A549 (cell line): ENCODE results near the gene TRAPPC12. TPM values are rescaled to one million over a fixed set of nuclear protein-coding genes. Genes with fewer than 3 reads are reported as not detected.

Experiments used
- ATAC-seq, 2 experiments: fragments of 200-7000 bp in 1 of 2; fragments of >200 bp in 1 of 2; cut with Nextera tagmentation in 1 of 2; cut with Tn5 transposase in 1 of 2; 3 replicates each; pipeline versions ENCODE4 v1.8.0 to v1.9.1; 2018 to 2020; ENCODE audit warnings: mild to moderate bottlenecking in 1 of 2, moderate library complexity in 1 of 2
- CTCF ChIA-PET: fragments of 300-600 bp; sonication (Branson Sonifier 250); formaldehyde crosslinking; extraction: SDS; loops from one replicate; lab custom pipeline; 2021; ENCODE audit warnings: antibody characterized with exemption, inconsistent platforms; lab: Yijun Ruan, JAX
- POLR2A ChIA-PET: fragments of 350-600 bp; formaldehyde crosslinking; extraction: SDS; loops from one replicate; lab custom pipeline; 2021; ENCODE audit warnings: antibody characterized with exemption, inconsistent platforms; lab: Yijun Ruan, JAX
- DNase-seq, 2 experiments: peaks; one replicate each; pipeline versions ENCODE4 v3.0.0 to v3.0.0-alpha.2; 2011 to 2016; ENCODE audit warnings: low read depth in 1 of 2, low spot score in 1 of 2
- FAIRE-seq: peaks from 2 replicates; lab custom pipeline; 2011; peaks lifted over from hg19 to GRCh38; lab: Jason Lieb, UNC
- H3K27ac ChIP-seq, 2 experiments: fragments of >200 bp; sonication (Bioruptor Twin); formaldehyde crosslinking; 3 replicates each; pipeline ENCODE4 v1.5.1; 2016 to 2017
- H3K4me1 ChIP-seq: fragments of >200 bp; sonication (Bioruptor Twin); formaldehyde crosslinking; 3 replicates; pipeline ENCODE4 v1.6.1; 2016
- H3K4me2 ChIP-seq: fragments of >200 bp; sonication (Bioruptor Twin); formaldehyde crosslinking; 3 replicates; pipeline ENCODE4 v1.6.1; 2016
- H3K4me3 ChIP-seq: fragments of >200 bp; sonication (Bioruptor Twin); formaldehyde crosslinking; 3 replicates; pipeline ENCODE4 v1.5.1; 2016
- H3K9me3 ChIP-seq: fragments of >200 bp; sonication (Bioruptor Twin); formaldehyde crosslinking; 3 replicates; pipeline ENCODE4 v1.6.1; 2016
- CEBPB ChIP-seq, 2 experiments: fragments of >200 bp in 1 of 2; sonication (Bioruptor Twin) in 1 of 2; formaldehyde crosslinking in 1 of 2; IDR thresholded peaks; 2 replicates each; pipeline ENCODE4 v1.6.1; 2012 to 2016
- CHD2 ChIP-seq: fragments of 150-350 bp; IDR thresholded peaks from 2 replicates; pipeline ENCODE4 v1.6.1; 2014; ENCODE audit warnings: low read length; ENCODE audit not compliant: partially characterized antibody
- CTCF ChIP-seq: fragments of >200 bp; sonication (Bioruptor Twin); formaldehyde crosslinking; IDR thresholded peaks from 3 replicates; pipeline ENCODE4 v1.5.1; 2016
- FOSL2 ChIP-seq, 2 experiments: fragments of 450-650 bp in 1 of 2; fragments of >200 bp in 1 of 2; sonication (Bioruptor Twin) in 1 of 2; formaldehyde crosslinking; IDR thresholded peaks; 2 replicates each; pipeline versions ENCODE4 v1.5.0 to v1.6.1; 2016 to 2020; ENCODE audit warnings: mild to moderate bottlenecking in 1 of 2, moderate library complexity in 1 of 2
- FOXS1 ChIP-seq: fragments of 250-450 bp; sonication (Bioruptor Pico); IDR thresholded peaks from 2 replicates; pipeline ENCODE4 v1.5.0; 2020; ENCODE audit warnings: mild to moderate bottlenecking, moderate library complexity
- HOXB13 ChIP-seq: fragments of 250-450 bp; sonication (Bioruptor Pico); IDR thresholded peaks from 2 replicates; pipeline ENCODE4 v1.5.0; 2020; ENCODE audit warnings: low read depth, mild to moderate bottlenecking, moderate library complexity
- JUN ChIP-seq, 2 experiments: fragments of >200 bp; sonication (Bioruptor Twin); formaldehyde crosslinking; IDR thresholded peaks; 2 replicates in 1 of 2; 3 replicates in 1 of 2; pipeline ENCODE4 v1.6.1; 2016 to 2017
- JUNB ChIP-seq: fragments of >200 bp; sonication (Bioruptor Twin); formaldehyde crosslinking; IDR thresholded peaks from 2 replicates; pipeline ENCODE4 v1.6.1; 2016
- MAX ChIP-seq: IDR thresholded peaks from 2 replicates; pipeline ENCODE4 v1.6.1; 2012
- PHF8 ChIP-seq: fragments of 200-600 bp; sonication (generic); IDR thresholded peaks from 2 replicates; pipeline ENCODE4 v1.6.1; 2016; ENCODE audit warnings: low read depth, mild to moderate bottlenecking, antibody characterized with exemption, moderate library complexity, borderline replicate concordance
- POLR2A ChIP-seq: IDR thresholded peaks from 2 replicates; pipeline ENCODE4 v1.6.1; 2012; ENCODE audit warnings: mild to moderate bottlenecking, low read length
- RAD21 ChIP-seq, 2 experiments: fragments of >200 bp in 1 of 2; sonication (Bioruptor Twin) in 1 of 2; formaldehyde crosslinking in 1 of 2; IDR thresholded peaks in 1 of 2; conservative IDR thresholded peaks in 1 of 2; 2 replicates in 1 of 2; 3 replicates in 1 of 2; pipeline ENCODE4 v1.6.1; 2012 to 2018; ENCODE audit warnings: inconsistent platforms in 1 of 2
- RARB ChIP-seq: fragments of 250-450 bp; sonication (Bioruptor Pico); IDR thresholded peaks from 2 replicates; pipeline ENCODE4 v1.8.0; 2021; ENCODE audit warnings: mild to moderate bottlenecking, moderate library complexity
- RNF2 ChIP-seq: fragments of 200-600 bp; sonication (generic); IDR thresholded peaks from 2 replicates; pipeline ENCODE4 v1.6.1; 2016; ENCODE audit warnings: low read depth, mild to moderate bottlenecking, antibody characterized with exemption, moderate library complexity, borderline replicate concordance
- SMC3 ChIP-seq: fragments of >200 bp; sonication (Bioruptor Twin); formaldehyde crosslinking; IDR thresholded peaks from 3 replicates; pipeline ENCODE4 v1.6.1; 2018; ENCODE audit warnings: inconsistent platforms
- TP53 ChIP-seq: fragments of 250-450 bp; sonication (Bioruptor Pico); IDR thresholded peaks from 2 replicates; pipeline ENCODE4 v1.5.0; 2021; ENCODE audit warnings: mild to moderate bottlenecking, moderate library complexity
- USF2 ChIP-seq: fragments of 450-650 bp; IDR thresholded peaks from 2 replicates; pipeline ENCODE4 v1.6.1; 2014; ENCODE audit warnings: antibody characterized with exemption
- WGBS: methylation state at CpG from one replicate; pipeline ENCODE4 v1.1.6; 2017; ENCODE audit errors: missing lambda C conversion rate; 5-methylcytosine and 5-hydroxymethylcytosine counted together
- polyA plus RNA-seq, 4 experiments: library from polyadenylated mRNA; depleted of rRNA in 3 of 4; stranded (reverse); fragments of >200 nt; fragmentation: RNase III in 1 of 4; extraction: RNeasy Plus Mini Kit Qiagen cat#74134 plus additional on column Dnase treatment in 1 of 4; gene quantifications; 2 replicates in 3 of 4; 3 replicates in 1 of 4; pipeline ENCODE4 v1.2.3, GENCODE V29; 2011 to 2017
- TF ChIP-seq, protein P1 (sequence below): fragments of >200 bp; sonication (Bioruptor Twin); formaldehyde crosslinking; IDR thresholded peaks from 2 replicates; pipeline ENCODE4 v1.6.1; 2016
- TF ChIP-seq, protein P2 (sequence below): fragments of 200-600 bp; sonication (generic); IDR thresholded peaks from 2 replicates; pipeline ENCODE4 v1.6.1; 2016; ENCODE audit warnings: antibody characterized with exemption, mild to moderate bottlenecking, moderate library complexity

TRAPPC12 gene
- polyA plus RNA-seq, 2 of the 4 experiments (the other 2 are of a cell fraction) = 42.3 to 55.0 TPM

DNA sequence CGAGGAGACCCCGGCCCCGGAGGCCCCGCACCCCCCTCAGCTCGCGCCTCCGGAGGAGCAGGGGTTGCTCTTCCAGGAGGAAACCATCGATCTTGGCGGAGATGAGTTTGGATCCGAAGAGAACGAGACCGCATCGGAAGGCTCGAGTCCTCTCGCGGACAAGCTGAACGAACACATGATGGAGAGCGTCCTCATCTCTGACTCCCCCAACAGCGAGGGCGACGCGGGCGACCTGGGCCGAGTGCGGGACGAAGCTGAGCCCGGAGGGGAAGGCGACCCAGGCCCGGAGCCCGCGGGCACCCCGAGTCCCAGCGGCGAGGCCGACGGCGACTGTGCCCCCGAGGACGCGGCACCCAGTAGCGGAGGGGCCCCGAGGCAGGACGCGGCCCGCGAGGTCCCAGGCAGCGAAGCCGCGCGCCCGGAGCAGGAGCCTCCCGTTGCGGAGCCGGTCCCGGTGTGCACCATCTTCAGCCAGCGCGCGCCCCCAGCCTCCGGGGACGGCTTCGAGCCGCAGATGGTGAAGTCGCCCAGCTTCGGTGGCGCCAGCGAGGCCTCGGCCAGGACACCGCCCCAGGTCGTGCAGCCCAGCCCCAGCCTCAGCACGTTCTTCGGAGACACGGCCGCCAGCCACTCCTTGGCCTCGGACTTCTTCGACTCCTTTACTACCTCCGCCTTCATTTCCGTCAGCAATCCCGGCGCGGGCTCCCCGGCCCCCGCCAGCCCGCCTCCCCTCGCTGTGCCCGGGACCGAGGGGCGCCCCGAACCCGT lies 8.3 kb downstream of the TRAPPC12 start:
- no peak for ATAC-seq
- Histone ChIP-seq H3K27ac (no peak overlapping the region), H3K4me2 (no peak overlapping the region), H3K4me3 (no peak overlapping the region), H3K9me3 (no peaks in the 10 kb centered on the region), H3K4me1 (no peaks in the 10 kb centered on the region)
- CTCF ChIA-PET = interaction anchor here (0.7 to 2.2 kb wide), 4 partner anchors 8 to 74 kb away, joined by 3 to 7 read pairs (median 4); partner anchors contain the start of gene EIPR1
- POLR2A ChIA-PET = interaction anchor here (1.0 kb wide), 1 partner anchor 10 kb away, joined by 5 read pairs; the partner anchor contains the start of gene EIPR1
- no peak for FAIRE-seq
- DNase-seq = no peak
- 97% methylated on average over 87 of the region's 89 CpGs for WGBS
- TF ChIP-seq JUNB (no peak), CHD2 (no peak), HOXB13 (no peak)
- TF ChIP-seq, protein P1, sequence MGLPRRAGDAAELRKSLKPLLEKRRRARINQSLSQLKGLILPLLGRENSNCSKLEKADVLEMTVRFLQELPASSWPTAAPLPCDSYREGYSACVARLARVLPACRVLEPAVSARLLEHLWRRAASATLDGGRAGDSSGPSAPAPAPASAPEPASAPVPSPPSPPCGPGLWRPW = no peak

DNA sequence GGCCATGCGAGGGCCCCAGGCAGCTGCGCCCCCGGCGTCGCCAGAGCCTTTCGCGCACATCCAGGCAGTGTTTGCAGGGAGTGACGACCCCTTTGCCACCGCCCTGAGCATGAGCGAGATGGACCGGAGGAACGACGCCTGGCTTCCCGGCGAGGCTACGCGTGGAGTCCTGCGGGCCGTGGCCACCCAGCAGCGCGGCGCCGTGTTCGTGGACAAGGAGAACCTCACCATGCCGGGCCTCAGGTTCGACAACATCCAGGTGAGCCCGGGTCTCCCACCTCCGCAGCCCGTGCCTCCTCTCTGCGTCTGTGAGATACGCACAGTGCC lies 8.9 kb downstream of the TRAPPC12 start:
- Histone ChIP-seq H3K9me3 (no peaks in the 10 kb centered on the region), H3K27ac (no peak overlapping the region), H3K4me1 (no peaks in the 10 kb centered on the region), H3K4me3 (no peak overlapping the region), H3K4me2 (no peak overlapping the region)
- WGBS = 98% methylated on average over 21 of the region's 31 CpGs
- DNase-seq (no peak), FAIRE-seq (no peak), ATAC-seq (no peak)
- CTCF ChIA-PET = interaction anchor here (0.9 to 1.4 kb wide), 3 partner anchors 9 to 74 kb away, joined by 3 to 6 read pairs (median 3); partner anchors contain the start of gene TRAPPC12
- TF ChIP-seq CTCF (no peak), PHF8 (no peak), RAD21 (conservative IDR thresholded peaks at IDR 0.05 in 1 of 2, IDR thresholded peaks at IDR 0.05 in 1 of 2) (no peak), USF2 (no peak), MAX (no peak), FOSL2 (IDR thresholded peaks at IDR 0.05) (no peak), FOSL2 (CRISPR knock-in tag; IDR thresholded peaks at IDR 0.05) (no peak)
- POLR2A ChIA-PET = no interaction called here

GRCh38 chr2:3389193-3389592 lies 9.7 kb downstream of the TRAPPC12 start:
- FAIRE-seq (no peak), ATAC-seq (no peak)
- CTCF ChIA-PET = interaction anchor here (0.9 to 1.3 kb wide), 2 partner anchors 10 to 35 kb away, joined by 3 to 6 read pairs; partner anchors contain the start of gene TRAPPC12

DNA sequence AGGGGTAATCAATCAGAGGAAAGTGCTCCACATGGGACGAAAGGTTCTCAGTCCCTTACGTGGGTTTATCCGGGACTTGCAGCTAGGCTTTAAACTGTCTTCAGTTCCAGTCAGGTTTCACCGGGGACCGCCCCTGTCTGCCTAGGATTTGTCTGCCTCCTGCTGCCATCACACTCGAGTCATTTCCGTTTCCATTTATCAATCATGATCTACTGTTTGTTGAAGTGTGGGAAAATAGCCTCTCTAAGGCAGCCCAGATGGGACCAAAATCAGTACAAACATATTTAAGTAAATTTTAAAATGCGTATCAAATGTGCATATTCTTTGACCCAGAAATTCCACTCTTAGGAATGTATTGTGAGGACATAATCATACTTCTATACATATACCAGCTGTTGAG lies 10.5 kb downstream of the TRAPPC12 start:
- H3K4me1 ChIP-seq = no peaks in the 10 kb centered on the region
- FAIRE-seq (no peak), DNase-seq (no peak), ATAC-seq (no peak)
- ChIA-PET CTCF (no interaction called here), POLR2A (no interaction called here)
- no peak overlapping the region for H3K27ac ChIP-seq
- H3K4me3 ChIP-seq = no peak overlapping the region
- H3K9me3 ChIP-seq = peaks cover 6% of the 10 kb centered on the region; the same call in 2 of the 3 replicates
- H3K4me2 ChIP-seq = no peak overlapping the region
- TF ChIP-seq CHD2 (no peak), FOXS1 (CRISPR knock-in tag) (no peak), RAD21 (conservative IDR thresholded peaks at IDR 0.05 in 1 of 2, IDR thresholded peaks at IDR 0.05 in 1 of 2) (no peak), RARB (CRISPR knock-in tag) (no peak), SMC3 (no peak), RNF2 (no peak), POLR2A (no peak), CEBPB (IDR thresholded peaks at IDR 0.05) (no peak), TP53 (CRISPR knock-in tag) (no peak), PHF8 (no peak)
- TF ChIP-seq, protein P2, sequence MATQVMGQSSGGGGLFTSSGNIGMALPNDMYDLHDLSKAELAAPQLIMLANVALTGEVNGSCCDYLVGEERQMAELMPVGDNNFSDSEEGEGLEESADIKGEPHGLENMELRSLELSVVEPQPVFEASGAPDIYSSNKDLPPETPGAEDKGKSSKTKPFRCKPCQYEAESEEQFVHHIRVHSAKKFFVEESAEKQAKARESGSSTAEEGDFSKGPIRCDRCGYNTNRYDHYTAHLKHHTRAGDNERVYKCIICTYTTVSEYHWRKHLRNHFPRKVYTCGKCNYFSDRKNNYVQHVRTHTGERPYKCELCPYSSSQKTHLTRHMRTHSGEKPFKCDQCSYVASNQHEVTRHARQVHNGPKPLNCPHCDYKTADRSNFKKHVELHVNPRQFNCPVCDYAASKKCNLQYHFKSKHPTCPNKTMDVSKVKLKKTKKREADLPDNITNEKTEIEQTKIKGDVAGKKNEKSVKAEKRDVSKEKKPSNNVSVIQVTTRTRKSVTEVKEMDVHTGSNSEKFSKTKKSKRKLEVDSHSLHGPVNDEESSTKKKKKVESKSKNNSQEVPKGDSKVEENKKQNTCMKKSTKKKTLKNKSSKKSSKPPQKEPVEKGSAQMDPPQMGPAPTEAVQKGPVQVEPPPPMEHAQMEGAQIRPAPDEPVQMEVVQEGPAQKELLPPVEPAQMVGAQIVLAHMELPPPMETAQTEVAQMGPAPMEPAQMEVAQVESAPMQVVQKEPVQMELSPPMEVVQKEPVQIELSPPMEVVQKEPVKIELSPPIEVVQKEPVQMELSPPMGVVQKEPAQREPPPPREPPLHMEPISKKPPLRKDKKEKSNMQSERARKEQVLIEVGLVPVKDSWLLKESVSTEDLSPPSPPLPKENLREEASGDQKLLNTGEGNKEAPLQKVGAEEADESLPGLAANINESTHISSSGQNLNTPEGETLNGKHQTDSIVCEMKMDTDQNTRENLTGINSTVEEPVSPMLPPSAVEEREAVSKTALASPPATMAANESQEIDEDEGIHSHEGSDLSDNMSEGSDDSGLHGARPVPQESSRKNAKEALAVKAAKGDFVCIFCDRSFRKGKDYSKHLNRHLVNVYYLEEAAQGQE = no peak
- TF ChIP-seq, protein P1 = no peak
- WGBS = 94% methylated on average over 8 of the region's 8 CpGs

More at GRCh38 chr2:3389193-3389592, 9.7 kb downstream of the TRAPPC12 start:
- no peak for DNase-seq
- Histone ChIP-seq H3K4me1 (no peaks in the 10 kb centered on the region), H3K27ac (no peak overlapping the region), H3K9me3 (no peaks in the 10 kb centered on the region), H3K4me3 (no peak overlapping the region), H3K4me2 (no peak overlapping the region)
- POLR2A ChIA-PET = no interaction called here
- TF ChIP-seq JUN (IDR thresholded peaks at IDR 0.05) = no peak
- 95% methylated on average over 29 of the region's 29 CpGs for WGBS
